ENCODE measurements around the gene KCNH5.

KCNH5 gene

DNA sequence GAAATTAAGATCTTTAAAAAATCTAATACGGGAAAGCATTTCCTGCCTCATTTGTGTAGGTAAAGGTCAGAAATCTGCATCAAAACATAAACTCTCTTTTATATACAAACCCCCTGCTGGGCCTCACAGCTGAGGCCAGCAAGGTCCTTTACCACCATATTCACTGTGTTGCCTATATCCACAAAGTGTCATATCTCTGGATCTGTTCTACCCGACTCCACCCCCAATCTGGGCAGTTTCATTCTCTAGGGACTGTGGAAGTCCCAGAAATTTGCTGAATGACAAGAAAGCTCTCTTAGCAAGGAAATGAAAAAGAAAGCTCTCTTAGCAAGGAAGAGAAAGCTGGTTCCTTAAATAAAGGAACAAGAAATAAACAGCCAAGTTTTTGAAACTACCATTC, 301.7 kb downstream of the KCNH5 start:
- no peak for DNase-seq (ENCODE audit: low spot score)

DNA sequence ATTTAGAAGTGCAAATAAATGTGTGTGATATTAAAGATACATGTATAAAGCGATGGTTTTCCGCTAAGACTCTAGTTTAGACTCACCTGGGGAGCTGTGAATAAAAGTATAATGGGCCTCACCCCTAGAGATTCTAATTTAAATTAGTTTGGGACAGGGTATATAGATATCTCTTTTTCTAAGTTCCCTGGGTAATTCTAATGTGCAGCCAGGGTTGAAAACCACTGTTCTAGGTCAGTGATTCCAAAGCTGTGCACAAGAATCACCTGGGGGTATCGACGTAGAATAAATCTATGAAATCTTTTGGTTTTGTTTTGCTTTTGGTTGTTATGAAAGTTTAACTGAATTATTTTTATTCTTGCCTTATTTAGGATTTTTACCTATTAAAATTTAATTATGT, 302.1 kb downstream of the KCNH5 start:
- no peak for DNase-seq (ENCODE audit: low spot score)

DNA sequence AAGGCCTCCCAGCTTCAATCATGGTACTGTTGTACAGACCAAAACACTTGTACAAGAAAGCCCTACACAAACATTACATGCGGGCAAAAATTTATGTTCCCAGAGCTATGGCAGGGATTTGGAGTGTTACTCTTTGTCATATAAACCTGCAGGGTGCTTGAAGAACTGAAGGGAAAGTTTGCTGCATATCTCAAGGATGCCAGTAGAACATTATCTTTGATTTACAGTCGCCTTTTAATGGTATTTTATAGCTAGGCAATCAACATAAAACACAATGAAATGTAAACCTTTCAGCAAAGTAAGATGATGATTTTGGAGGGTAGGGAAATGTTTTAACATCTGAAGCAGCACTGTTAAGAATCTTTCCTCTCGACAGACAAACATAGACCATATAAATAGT, 305.6 kb downstream of the KCNH5 start:
- DNase-seq (ENCODE audit: low spot score): no peak

DNA sequence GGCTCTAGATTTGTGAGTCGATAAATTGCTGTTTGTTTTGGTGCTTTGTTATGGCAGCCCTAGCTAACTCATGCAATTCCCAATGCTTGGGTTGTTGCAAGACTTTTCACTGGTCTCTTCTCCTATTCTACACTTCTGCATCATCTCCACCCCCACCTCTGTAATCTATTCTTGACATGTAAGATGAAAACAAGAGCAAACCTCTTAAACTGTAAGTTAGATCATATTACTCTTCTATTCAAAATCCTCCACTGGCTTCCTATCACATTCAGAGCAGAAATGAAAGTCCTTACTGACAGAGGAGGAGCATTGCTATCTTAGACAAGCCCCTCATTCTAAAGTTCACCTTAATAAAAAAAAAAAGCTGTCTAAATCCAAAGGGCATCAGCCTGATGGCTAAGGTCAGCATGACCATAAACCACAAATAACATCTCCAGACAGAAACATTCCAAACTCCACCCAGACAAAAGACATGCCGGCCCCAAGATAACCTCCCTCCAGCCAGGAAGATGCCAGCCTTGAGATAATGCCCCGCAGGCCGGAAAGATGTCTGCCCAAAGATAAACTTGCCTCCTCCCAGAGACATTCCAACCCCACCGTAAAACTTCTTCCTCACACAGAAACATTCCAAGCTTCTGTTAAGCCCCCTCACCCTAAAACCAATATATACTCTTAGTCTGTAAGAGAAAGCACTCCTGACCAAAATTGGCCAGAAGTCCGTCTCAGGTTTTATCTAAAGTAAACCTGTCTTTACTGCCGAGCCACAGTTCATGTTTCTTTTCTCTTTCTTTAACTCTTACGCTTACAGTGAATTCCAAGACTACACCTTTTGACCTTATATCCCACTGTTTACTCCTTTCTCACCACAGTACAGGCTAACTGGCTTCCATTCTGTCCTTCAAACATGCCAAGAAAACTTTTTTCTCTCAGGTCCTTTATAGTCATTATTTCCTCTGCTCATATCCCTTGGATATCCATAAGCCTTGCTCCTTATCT, 308.9 kb downstream of the KCNH5 start:
- no peak for DNase-seq (ENCODE audit: low spot score)

DNA sequence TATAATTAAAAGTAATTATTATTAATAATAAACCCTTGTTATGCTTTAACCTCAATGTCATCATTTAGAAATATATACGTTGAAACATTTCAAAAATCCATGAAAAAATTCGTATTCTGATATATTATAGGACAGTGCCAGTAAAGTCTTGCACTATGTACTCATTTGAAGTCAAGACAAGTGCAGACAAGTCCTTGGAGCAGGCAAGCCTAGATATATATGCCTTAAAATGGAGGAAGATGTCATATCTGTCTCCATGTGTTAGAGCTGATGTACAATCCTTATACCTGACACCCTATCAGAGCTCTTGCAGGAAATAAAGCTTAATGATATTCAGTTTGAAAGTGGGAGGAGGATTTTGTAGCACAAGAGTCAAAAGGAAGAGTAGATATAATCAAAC, 310.4 kb downstream of the KCNH5 start:
- no peak for DNase-seq (ENCODE audit: low spot score)

DNA sequence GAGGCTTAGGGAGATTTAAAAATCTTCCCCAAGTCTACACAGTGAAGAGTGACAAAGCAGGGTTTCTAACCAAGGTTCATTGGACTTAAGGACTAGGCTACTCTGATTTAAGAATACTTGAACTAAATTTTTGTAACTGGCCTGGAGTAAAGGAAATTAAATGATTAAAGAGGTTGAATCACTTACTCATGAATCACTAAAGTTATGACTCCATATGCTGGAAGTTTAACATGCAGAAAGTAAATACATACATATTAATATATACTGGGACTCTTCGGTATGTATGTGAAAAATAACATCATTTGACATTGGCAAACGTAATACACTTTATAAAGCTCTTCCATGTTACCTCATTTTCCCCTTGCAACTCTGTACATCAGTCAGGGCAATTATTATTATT, 322.9 kb downstream of the KCNH5 start:
- no peak for DNase-seq (ENCODE audit: low spot score)

DNA sequence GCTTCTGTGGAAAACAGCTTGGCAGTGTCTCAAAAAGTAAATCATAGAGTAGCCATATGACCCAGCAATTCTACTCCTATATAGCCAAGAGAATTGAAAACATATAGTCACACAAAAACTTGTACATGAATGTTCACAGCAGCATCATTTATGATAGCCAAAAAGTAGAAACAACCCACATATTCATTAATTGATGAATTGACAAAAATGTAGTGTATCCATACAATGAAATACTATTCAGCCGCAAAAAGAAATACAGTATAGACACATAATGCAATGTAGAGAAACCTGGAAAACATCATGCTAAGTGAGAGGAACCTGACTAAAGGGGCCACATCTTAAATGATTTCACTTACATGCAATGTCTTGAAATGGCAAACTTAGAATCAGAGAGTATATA, 326.6 kb downstream of the KCNH5 start:
- DNase-seq (ENCODE audit: low spot score): no peak

DNA sequence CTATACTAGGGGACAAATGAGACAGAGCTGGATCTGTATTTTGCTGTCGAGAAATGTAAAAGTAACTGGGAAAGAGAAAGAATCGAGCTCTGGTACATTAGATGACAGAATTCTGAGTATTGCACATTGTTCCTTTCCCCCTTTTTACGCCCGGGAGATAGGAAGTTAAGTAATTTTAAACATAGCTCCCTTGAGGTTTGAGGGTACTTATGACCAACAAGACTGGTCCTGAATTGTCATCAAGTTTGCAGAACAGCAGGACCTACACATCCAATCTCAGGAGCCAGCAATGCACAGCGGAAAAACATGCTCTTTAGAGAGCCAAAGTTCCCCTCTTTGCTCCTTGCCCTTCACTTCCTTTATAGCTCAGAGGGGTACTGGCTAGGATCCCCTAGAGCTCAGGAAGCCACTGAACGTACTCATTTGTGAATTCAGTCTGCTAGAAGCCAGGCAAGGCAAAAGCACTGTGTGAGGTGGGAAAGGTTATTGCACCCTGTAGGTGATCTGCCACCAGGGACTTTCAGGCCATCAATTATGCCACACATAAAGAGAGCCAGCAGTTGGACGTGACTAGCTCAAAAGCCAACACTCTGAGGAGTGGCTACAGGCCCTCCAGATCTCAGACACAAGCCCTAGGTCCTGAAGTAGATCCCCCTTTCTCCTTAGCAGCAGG, 333.8 kb downstream of the KCNH5 start:
- DNase-seq (ENCODE audit: low spot score): no peak

DNA sequence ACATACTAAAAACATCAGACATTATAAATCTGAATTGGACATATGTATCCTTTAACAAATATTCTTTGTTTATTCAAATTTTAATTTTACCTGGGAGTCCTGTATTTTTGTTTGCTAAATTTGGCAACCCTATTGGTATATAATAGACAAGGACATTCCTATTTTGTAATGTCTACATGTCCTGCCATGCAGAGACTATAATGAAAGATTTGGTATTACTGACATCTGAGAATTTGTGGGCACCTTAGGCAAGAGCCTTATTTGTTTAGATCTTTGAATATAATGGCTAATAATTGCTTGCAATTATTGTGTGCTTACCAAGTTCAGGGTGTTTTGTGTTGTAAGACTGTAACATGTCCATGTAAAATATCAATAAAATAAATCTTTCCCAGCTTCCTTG, 334.4 kb downstream of the KCNH5 start:
- no peak for DNase-seq (ENCODE audit: low spot score)

DNA sequence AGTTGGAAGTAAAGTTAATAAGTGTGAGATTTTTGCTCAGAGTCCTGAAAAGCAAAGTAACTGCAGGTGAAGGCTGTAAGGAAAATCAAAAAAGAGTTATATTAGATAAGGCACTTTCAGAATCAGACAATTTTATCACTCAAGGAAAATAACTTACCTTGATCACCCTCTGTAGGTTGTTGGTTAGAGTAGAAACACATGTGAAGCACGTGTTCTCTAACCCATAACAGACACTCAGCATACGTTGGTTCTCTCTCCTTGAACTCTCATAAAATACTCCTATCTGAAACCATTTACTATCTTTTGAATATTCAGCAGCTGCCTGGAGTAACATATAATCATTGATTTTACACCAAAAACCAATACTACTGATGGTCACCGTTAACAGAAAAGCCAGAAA, 335.5 kb downstream of the KCNH5 start:
- no peak for DNase-seq (ENCODE audit: low spot score)

DNA sequence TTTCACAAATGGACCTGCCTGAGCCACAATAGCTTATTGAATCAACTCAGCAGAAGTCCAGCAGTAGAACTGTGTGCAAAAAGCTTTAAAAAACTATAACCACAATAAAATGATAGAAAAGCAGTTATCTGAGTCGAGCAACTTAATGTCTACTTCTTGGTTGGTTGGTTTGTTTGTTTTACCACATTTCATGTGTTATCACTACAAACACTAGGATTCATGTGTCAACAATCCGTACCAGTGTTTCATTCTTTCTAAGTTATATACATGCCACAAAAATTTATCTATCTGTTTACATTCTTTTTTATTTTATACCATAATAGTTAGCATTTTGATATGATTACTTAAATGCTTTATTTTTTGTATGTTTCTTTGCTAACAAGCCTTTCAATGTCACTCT, 339.0 kb downstream of the KCNH5 start:
- DNase-seq (ENCODE audit: low spot score): no peak

DNA sequence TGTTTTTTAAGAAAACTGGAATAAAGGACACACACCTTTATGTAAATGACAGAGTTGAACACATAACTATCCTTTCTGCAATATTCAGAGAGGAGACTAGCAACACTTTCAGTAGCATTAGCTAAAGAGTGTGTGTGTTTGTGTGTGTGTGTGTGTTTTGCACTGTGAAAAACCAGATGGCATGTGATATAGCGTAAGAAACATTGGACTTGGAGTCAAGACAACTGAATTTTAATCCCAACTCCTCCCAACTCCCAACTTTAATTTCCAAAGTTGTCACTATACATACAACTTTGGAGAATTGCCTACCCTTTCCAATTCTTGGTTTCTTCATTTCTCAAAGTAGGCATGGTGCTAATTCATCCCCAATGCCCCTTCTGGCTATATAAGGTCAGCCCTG, 347.8 kb downstream of the KCNH5 start:
- no peak for DNase-seq (ENCODE audit: low spot score)

DNA sequence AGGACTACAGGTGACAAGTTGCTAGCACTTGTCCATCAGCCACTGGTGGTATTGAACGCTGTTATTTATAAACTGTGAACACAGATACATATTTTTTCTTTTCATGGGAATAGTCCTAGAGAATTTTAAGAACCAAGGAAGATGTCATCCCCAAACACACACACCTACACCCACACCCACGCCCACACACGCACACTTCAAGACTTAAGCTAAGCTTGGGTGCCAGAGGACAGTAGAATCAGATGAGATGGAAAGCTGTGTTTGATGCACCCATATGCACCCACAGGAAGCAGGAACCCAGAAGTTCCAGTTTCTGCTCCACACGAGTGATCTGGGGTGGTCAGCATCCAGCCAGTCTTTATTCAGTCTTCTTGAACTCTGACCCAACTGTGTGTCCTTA, 348.3 kb downstream of the KCNH5 start:
- DNase-seq (ENCODE audit: low spot score): no peak

DNA sequence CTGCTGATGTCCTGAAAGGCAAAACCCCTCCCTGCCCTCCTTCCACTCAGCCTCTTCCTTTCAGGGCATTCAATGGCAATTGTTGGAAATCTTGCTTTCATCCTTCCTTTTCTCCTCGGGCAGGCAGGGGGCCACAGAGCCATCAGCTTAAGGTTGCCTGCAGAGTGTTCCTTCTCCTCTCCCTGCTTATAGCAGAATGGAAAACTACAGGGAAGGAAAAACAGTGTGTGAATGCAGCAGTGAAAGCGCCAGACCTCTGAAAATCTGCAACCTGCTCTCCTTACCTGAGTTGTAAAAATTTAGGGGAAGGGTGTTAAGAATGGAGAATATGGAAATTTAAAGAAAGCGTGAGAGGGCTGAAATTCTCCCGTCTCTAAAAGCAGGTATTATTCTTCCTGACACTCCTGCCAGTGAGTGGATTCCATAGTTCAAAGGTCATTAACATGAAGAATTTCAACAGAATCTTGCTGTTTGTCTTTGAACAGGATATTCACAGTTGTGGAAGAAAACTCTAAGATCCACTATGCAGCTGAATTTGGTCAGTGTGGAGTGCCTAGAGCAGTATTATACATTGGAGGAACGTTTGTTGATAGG, 348.8 kb downstream of the KCNH5 start:
- DNase-seq (ENCODE audit: low spot score): no peak

DNA sequence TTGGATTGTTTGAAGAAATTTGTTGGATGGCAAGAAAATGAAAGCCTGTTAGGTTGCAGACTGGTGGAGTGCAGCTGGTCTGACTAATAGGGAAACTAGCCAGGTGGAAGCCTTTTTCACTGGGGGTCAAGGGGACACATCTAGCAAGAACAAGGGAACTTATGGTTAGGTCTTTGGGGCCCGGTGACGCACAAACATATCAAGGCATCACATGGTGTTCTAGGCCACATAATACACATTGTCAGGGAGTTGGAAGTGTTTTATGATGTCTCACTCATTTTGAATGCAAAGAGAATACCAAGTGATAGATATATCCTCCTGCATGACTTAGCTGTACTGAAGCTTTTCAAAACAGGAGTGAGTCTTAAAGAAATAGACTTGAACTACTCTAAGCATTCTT, 351.2 kb downstream of the KCNH5 start:
- DNase-seq (ENCODE audit: low spot score): no peak

DNA sequence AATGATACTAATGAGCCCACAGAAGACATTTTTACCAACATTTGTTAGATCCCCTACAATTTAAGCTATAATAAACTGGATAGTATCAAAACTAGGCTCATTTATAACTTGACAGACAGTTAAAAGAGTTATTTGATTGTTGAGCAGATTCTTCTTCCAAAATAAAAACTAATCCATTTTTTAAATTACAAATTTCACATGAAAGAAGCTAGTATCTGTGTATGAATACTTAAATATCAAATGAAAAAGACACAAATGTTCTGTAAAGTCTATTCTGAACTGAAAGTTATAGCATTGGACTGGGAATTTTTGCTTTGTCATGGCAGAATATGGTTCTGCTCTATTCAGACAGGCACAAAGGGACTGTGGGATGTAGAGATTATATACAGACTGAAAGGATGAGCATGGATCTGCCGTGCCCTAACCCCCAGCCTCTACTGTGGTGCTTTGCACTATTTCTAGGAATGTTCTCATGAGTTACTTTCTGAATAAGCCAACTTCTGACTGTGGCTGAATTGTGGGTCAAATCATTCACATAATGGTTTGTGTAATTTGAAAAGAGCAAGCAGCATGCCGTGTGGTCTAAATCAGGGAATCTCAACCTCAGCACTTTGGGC, 352.7 kb downstream of the KCNH5 start:
- DNase-seq (ENCODE audit: low spot score): no peak

DNA sequence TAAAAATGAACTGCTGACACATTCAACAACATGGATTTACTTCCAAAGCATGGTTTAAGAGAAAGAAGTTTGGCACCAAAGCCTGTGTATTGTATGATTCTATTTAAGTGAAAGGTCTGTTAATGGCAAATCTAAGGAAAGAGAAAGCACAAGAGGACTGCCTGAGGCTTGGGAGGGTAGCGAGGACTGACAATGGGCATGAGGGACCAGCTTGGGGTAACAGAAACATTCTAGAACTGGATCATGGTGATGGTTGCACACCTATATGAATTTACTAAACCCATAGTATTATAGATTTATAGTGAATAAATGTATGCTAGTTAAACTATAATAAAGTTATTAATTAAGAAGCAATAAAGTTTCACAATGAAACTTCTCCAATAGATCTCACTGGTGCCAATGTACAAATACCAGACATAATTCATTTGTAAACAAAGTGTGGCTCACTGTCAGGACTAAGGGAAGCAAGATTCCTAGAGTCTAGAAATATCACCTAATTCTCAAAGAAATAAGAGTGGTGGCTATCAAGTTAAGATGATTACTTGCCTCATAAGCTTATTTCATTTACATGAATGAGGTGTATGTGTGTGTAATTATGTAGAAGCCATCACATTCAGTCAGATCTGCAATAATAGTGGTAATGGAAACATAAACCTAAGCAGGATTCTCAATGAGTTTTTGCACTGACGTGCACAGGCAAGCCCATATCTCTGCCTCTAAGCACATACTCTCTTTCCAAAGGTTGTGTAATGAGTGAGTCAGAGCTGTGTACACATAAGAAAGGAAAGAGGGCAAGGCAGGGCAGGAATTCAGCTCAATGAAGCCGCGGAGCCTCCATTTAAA, 353.4 kb downstream of the KCNH5 start:
- DNase-seq (ENCODE audit: low spot score): no peak

DNA sequence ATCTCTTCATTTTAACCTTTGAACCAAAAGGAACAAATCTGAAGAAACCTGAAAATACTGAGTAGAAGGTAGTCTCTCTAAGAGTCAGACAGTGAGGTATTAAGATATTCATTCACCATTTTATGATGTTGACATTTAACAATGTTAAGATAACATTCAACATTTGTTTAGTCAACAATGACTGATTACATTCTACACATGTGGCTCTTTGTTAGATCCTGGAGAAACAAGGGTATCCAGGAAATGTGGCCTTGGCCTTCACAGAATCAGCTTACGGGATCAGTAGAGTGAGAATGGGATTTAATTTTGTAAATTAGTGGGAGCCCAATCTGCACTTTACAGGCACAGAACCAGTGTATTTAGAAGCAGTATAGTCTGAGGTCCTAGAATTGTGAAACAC, 355.5 kb downstream of the KCNH5 start:
- DNase-seq (ENCODE audit: low spot score): no peak

DNA sequence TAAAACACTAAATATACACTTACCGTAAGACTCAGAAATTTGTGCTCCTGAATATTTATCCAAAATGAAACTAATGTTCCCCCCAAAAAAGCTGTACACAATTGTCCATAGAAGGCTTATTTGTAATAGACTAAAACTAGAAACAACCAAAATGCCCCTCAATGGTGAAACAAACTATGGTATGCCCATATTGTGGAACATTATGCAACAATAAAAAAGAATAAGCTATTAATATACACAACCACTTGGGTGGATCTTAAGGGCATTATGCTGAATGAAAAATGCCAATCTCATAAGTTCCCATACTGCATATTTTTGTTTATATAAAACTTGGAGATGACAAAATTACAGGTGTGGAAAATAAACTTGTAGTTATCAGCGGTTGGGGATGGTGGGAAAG, 357.4 kb downstream of the KCNH5 start:
- DNase-seq (ENCODE audit: low spot score): no peak

DNA sequence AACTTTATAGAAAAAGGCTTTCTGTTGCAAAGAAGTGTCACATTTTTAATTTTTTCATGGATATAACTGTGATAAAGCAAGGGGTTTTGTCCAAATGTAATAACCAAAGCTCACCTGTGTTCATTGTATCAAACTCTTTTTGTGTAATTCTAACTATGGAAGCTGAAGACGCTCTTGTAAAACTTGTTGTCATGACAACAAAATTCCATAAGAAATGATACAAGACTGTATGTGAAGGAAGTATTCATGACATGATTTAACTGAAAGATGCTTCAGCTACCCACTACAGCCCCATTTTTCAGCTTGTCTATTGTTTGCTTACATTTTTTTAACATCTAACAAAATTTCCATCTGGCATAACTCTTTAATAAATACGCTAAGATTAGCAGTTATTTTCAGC, 360.9 kb downstream of the KCNH5 start:
- DNase-seq (ENCODE audit: low spot score): no peak

DNA sequence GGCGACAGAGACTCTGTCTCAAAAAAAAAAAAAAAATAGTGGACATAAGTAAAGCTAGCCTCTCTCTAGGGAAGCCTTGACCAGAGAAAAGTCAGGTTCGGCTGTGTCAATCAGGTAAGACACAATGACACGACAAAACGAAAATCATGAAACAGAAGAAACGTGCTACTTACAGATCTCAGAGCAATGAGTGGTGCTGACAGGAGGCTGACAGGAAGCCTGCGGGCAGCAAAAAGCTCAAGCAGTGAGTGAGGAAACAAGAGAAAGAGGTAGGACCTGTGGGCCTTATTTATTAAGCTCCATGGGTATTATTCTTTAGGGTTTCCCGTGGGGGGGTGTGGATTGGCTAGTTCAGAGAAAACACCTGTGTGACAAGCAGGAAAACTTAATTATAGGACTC, 363.1 kb downstream of the KCNH5 start:
- no peak for DNase-seq (ENCODE audit: low spot score)
